ENCODE measurements around the gene PACRG.

GRCh38 chr6:163237110-163237509, 509.3 kb downstream of the PACRG start:
- TF ChIP-seq CTCF (IDR thresholded peaks at IDR 0.05), result no peak
- no peak for TF ChIP-seq POLR2A (IDR thresholded peaks at IDR 0.05)
- TF ChIP-seq EP300 (IDR thresholded peaks at IDR 0.05), result no peak
